Bronchial epithelial cell (primary cell): Measurements from ENCODE around the gene GPR179. TPM values are rescaled to one million over a fixed set of nuclear protein-coding genes. Genes with fewer than 3 reads are reported as not detected.
A peak's percentile ranks its signal among the peaks of the same experiment; 100 is the strongest.
"Not testable (repeated sequence)": the region's sequence is repeated elsewhere in the genome, so short reads cannot be mapped to it uniquely, and the experiment has no call there.

Source experiments
- DNase-seq: peaks from one replicate; pipeline ENCODE4 v3.0.0-alpha.2; 2010; ENCODE audit warnings: low read depth
- FAIRE-seq: peaks from 2 replicates; lab custom pipeline; 2011; peaks lifted over from hg19 to GRCh38; lab: Jason Lieb, UNC
- H3K27me3 ChIP-seq: 2 replicates; pipeline ENCODE4 v1.5.1; 2011; ENCODE audit warnings: low read length; ENCODE audit not compliant: control insufficient read depth, insufficient read depth
- H3K36me3 ChIP-seq: 2 replicates; pipeline ENCODE4 v1.5.1; 2011; ENCODE audit warnings: low read length; ENCODE audit not compliant: control insufficient read depth, insufficient read depth
- H3K4me3 ChIP-seq: 2 replicates; pipeline ENCODE4 v1.5.1; 2011; ENCODE audit warnings: mild to moderate bottlenecking, low read depth, low read length, control low read depth
- CTCF ChIP-seq: IDR thresholded peaks from 2 replicates; pipeline ENCODE4 v1.5.1; 2011; ENCODE audit warnings: mild to moderate bottlenecking, moderate library complexity, low read length, control low read depth, inconsistent platforms; ENCODE audit not compliant: insufficient read depth, severe bottlenecking
- total RNA-seq: library from RNA; depleted of rRNA; stranded (reverse); fragments of >200 nt; gene quantifications from 2 replicates; pipeline ENCODE4 v1.2.1, GENCODE V29; 2014

GPR179 gene
- total RNA-seq, 1 donor from 2014 or later: under 0.01 TPM

GRCh38 chr17:38315497-38315896, 28.3 kb downstream of the GPR179 start:
- no peak overlapping the region for H3K4me3 ChIP-seq
- FAIRE-seq (no peak), DNase-seq (no peak)
- no peak for TF ChIP-seq CTCF
- no peaks in the 10 kb centered on the region for H3K27me3 ChIP-seq
- H3K36me3 ChIP-seq: peaks cover 2% of the 10 kb centered on the region

- peak; percentile 89 for DNase-seq
- not testable (repeated sequence) for FAIRE-seq, H3K36me3 ChIP-seq, H3K27me3 ChIP-seq
- peak within 1 kb of the TSS; percentile 53 for H3K4me3 ChIP-seq
Observed at GRCh38 chr17:38296834-38297517, 46.8 kb downstream of the GPR179 start, which contains the start of gene MRPL45. TSS of gene MRPL45 (plus strand) at chr17:38297168. CDS start at chr17:38297184, 16 bp downstream.

- not testable (repeated sequence) for DNase-seq, H3K27me3 ChIP-seq, H3K36me3 ChIP-seq, H3K4me3 ChIP-seq, FAIRE-seq
Observed at GRCh38 chr17:38295602-38296365, 48.0 kb downstream of the GPR179 start.

GRCh38 chr17:38289760-38290159, 54.0 kb downstream of the GPR179 start:
- not testable (repeated sequence) for DNase-seq, H3K27me3 ChIP-seq, FAIRE-seq, H3K4me3 ChIP-seq, H3K36me3 ChIP-seq

DNA sequence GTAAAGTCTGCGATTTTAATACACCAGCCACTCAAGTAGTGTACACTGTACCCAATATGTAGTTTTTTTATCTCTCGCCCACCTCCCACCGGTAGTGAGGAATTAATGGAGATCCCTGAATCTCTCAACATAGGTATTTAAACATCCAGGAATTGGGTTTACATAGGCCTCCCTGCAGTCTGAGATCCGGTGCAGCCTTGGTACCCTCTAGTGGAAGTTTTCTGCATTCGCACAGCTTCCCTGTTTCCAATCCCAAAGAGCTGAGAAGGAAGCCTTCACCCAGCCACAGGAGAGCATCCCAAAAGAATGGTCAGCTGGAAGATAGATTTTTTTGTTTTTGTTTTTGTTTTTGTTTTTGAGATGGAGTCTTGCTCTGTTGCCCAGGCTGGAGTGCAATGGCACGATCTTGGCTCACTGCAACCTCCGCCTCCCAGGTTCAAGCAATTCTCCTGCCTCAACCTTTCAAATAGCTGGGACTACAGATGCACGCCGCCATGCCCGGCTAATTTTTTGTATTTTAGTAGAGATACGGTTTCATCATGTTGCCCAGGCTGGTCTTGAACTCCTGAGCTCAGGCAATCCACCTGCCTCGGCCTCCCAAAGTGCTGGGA, 55.4 kb downstream of the GPR179 start:
- not testable (repeated sequence) for H3K27me3 ChIP-seq, H3K4me3 ChIP-seq, DNase-seq, FAIRE-seq, H3K36me3 ChIP-seq

GRCh38 chr17:38286501-38287091, 57.2 kb downstream of the GPR179 start:
- not testable (repeated sequence) for H3K36me3 ChIP-seq, H3K27me3 ChIP-seq, FAIRE-seq, H3K4me3 ChIP-seq
- peak; percentile 65 for DNase-seq

DNA sequence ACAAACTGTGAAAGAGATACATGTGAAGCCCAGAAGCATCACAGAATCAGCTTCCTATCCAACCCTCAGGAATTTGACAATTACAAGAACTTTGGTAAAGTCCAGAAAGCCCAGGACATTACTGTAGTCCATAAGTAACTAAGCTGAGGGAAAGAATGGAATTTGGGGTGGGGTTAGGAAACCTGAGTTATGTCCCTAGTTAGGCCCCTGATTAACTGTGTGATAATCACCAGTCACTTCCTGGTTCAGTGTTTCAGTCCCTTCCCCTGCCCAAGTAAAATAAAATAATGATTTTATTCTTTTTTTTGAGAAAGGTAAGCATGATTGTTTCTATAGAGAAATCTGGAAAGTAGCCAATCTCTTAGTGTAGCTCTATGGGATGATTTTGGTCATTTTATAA, 57.8 kb downstream of the GPR179 start:
- H3K4me3 ChIP-seq, H3K36me3 ChIP-seq, H3K27me3 ChIP-seq, FAIRE-seq: not testable (repeated sequence)
- DNase-seq: peak; percentile 19

Other genes starting within 250 kb of the GPR179 start
- gene TBC1D3E, start 216.0 kb downstream of the GPR179 start, total RNA-seq: 0.77 TPM in 1 of 2 replicates, not detected in the other
- not detected in 2 replicates for gene TBC1D3, start 151.4 kb downstream of the GPR179 start, total RNA-seq
- gene MRPL45, start 46.8 kb downstream of the GPR179 start, total RNA-seq: 23.7 and 26.5 TPM in 2 replicates
- gene SOCS7, start 7.9 kb upstream of the GPR179 start, total RNA-seq: 19.0 and 22.5 TPM in 2 replicates
- 15.8 and 18.1 TPM in 2 replicates for gene ARHGAP23, start 84.5 kb upstream of the GPR179 start, total RNA-seq